Stimulated activated CD8-positive, alpha-beta memory T cell treated with anti-CD3 and anti-CD28 coated beads, Interleukin-4, amount 100 ng/mL, for 24 hours (primary cell): Measurements from ENCODE around the gene LY6G5B.
"Not testable (repeated sequence)": the region's sequence is repeated elsewhere in the genome, so short reads cannot be mapped to it uniquely, and the experiment has no call there.

Source experiments
- DNase-seq: peaks from one replicate; pipeline ENCODE4 v3.0.0-alpha.2; 2020; ENCODE audit warnings: low read depth

The LY6G5B gene

GRCh38 chr6:31691078-31691463, 21.3 kb downstream of the LY6G5B start:
- DNase-seq: no peak

- DNase-seq: no peak
Observed at GRCh38 chr6:31691564-31692108, 21.9 kb downstream of the LY6G5B start.

GRCh38 chr6:31692353-31692752, 22.6 kb downstream of the LY6G5B start:
- DNase-seq: no peak

- DNase-seq: no peak
Observed at GRCh38 chr6:31692886-31693285, 23.1 kb downstream of the LY6G5B start.

GRCh38 chr6:31693535-31693934, 23.8 kb downstream of the LY6G5B start:
- DNase-seq: no peak

GRCh38 chr6:31697555-31697954, 27.8 kb downstream of the LY6G5B start:
- DNase-seq: no peak

GRCh38 chr6:31700740-31701401, 31.1 kb downstream of the LY6G5B start:
- DNase-seq: no peak

- DNase-seq: no peak
Observed at GRCh38 chr6:31701666-31702404, 32.1 kb downstream of the LY6G5B start.

GRCh38 chr6:31702405-31702818, 32.6 kb downstream of the LY6G5B start:
- no peak for DNase-seq

- peak; percentile 94 for DNase-seq
Observed at GRCh38 chr6:31702819-31703716, 33.3 kb downstream of the LY6G5B start, which contains the start of gene ABHD16A. Gene ABHD16A (minus strand): TSS chr6:31703324. CDS start chr6:31703281, 43 bp downstream.

- no peak for DNase-seq
Observed at GRCh38 chr6:31705931-31706330, 36.2 kb downstream of the LY6G5B start.

- DNase-seq: no peak
Observed at GRCh38 chr6:31706599-31706998, 36.8 kb downstream of the LY6G5B start, which contains the start of gene LY6G6F. Gene LY6G6F (plus strand): TSS chr6:31706866. CDS start chr6:31706907, 41 bp downstream.

- no peak for DNase-seq
Observed at GRCh38 chr6:31707701-31708100, 37.9 kb downstream of the LY6G5B start.

GRCh38 chr6:31708224-31708623, 38.4 kb downstream of the LY6G5B start:
- no peak for DNase-seq

GRCh38 chr6:31709157-31709556, 39.4 kb downstream of the LY6G5B start:
- DNase-seq: not testable (repeated sequence)

GRCh38 chr6:31710523-31711219, 40.9 kb downstream of the LY6G5B start:
- no peak for DNase-seq

- no peak for DNase-seq
Observed at GRCh38 chr6:31711233-31711632, 41.5 kb downstream of the LY6G5B start.

GRCh38 chr6:31712296-31712695, 42.5 kb downstream of the LY6G5B start:
- no peak for DNase-seq

GRCh38 chr6:31713465-31713864, 43.7 kb downstream of the LY6G5B start:
- no peak for DNase-seq

- no peak for DNase-seq
Observed at GRCh38 chr6:31713991-31714684, 44.4 kb downstream of the LY6G5B start.
